DMS53 (cell line): Measurements from ENCODE around the gene ADAMTS19.

Experiments used
- DNase-seq: peaks from one replicate; lab custom pipeline; 2025; lab: John Stamatoyannopoulos, UW

Gene ADAMTS19

GRCh38 chr5:129670957-129671500 lies 210.9 kb downstream of the ADAMTS19 start:
- no peak for DNase-seq

GRCh38 chr5:129672006-129672405 lies 211.9 kb downstream of the ADAMTS19 start:
- DNase-seq = no peak

GRCh38 chr5:129679671-129680070 lies 219.6 kb downstream of the ADAMTS19 start:
- DNase-seq = no peak

GRCh38 chr5:129687941-129688340 lies 227.8 kb downstream of the ADAMTS19 start:
- DNase-seq = no peak

- no peak for DNase-seq
Observed at GRCh38 chr5:129689045-129689444, 228.9 kb downstream of the ADAMTS19 start.

- DNase-seq = no peak
Observed at GRCh38 chr5:129691220-129691619, 231.1 kb downstream of the ADAMTS19 start.

- DNase-seq = no peak
Observed at GRCh38 chr5:129696636-129697035, 236.5 kb downstream of the ADAMTS19 start.

GRCh38 chr5:129698661-129699060 lies 238.6 kb downstream of the ADAMTS19 start:
- no peak for DNase-seq

GRCh38 chr5:129716235-129716634 lies 256.1 kb downstream of the ADAMTS19 start:
- no peak for DNase-seq

- no peak for DNase-seq
Observed at GRCh38 chr5:129716651-129717050, 256.6 kb downstream of the ADAMTS19 start.

- DNase-seq = no peak
Observed at GRCh38 chr5:129717751-129718310, 257.7 kb downstream of the ADAMTS19 start.

- no peak for DNase-seq
Observed at GRCh38 chr5:129718471-129719090, 258.5 kb downstream of the ADAMTS19 start.

GRCh38 chr5:129724222-129724621 lies 264.1 kb downstream of the ADAMTS19 start:
- DNase-seq = no peak

GRCh38 chr5:129724647-129725046 lies 264.5 kb downstream of the ADAMTS19 start:
- DNase-seq = no peak

GRCh38 chr5:129739773-129740172 lies 279.7 kb downstream of the ADAMTS19 start:
- DNase-seq = no peak

- no peak for DNase-seq
Observed at GRCh38 chr5:129743541-129744187, 283.6 kb downstream of the ADAMTS19 start.

GRCh38 chr5:129745997-129746396 lies 285.9 kb downstream of the ADAMTS19 start:
- no peak for DNase-seq

- DNase-seq = no peak
Observed at GRCh38 chr5:129746876-129747275, 286.8 kb downstream of the ADAMTS19 start.

GRCh38 chr5:129747572-129748407 lies 287.7 kb downstream of the ADAMTS19 start, which contains the start of gene MINAR2:
Gene MINAR2 (plus strand): TSS chr5:129748094. CDS start chr5:129748191, 97 bp downstream.
- no peak for DNase-seq

- DNase-seq = no peak
Observed at GRCh38 chr5:129748913-129749880, 289.1 kb downstream of the ADAMTS19 start.
